SIG-M5 treated with dmso at 0.1 percent for 504 hours (cell line): Measurements from ENCODE around the gene DONSON.

Experiments
- DNase-seq: peaks from one replicate; lab custom pipeline; 2025; ENCODE audit not compliant: unreplicated experiment; lab: John Stamatoyannopoulos, UW

Gene DONSON

GRCh38 chr21:33541756-33542639 is 46.5 kb downstream of the DONSON start, which contains the start of gene GART:
Gene GART, minus strand, starts transcription at chr21:33542117. Its CDS starts 2,802 bp downstream, at chr21:33539315.
- peak; percentile 84 for DNase-seq

- DNase-seq = peak; percentile 35
These were observed 47.3 kb downstream of the DONSON start for GRCh38 chr21:33541105-33541711.

GRCh38 chr21:33540711-33541104 is 47.8 kb downstream of the DONSON start:
- DNase-seq = no peak

GRCh38 chr21:33539616-33540015 is 48.9 kb downstream of the DONSON start:
- no peak for DNase-seq

GRCh38 chr21:33537212-33537611 is 51.3 kb downstream of the DONSON start:
- no peak for DNase-seq

GRCh38 chr21:33531007-33531406 is 57.5 kb downstream of the DONSON start:
- no peak for DNase-seq
